HG03457 (cell line): ENCODE measurements around the gene HOXC10.

Experiments
- ATAC-seq: cut with Tn5 transposase; IDR thresholded peaks from one replicate; pipeline ENCODE4 v1.9.1; 2021; ENCODE audit warnings: moderate number of reproducible peaks; ENCODE audit not compliant: unreplicated experiment

The HOXC10 gene

GRCh38 chr12:54039417-54040147 is 54.6 kb downstream of the HOXC10 start:
- no peak for ATAC-seq
